OCI-LY3 (cell line): ENCODE measurements around the gene PHACTR2.

ENCODE experiments used
- CTCF ChIP-seq: fragments of 200-600, 300-600 bp; sonication (generic); IDR thresholded peaks from 2 replicates; pipeline ENCODE4 v1.5.1; 2014; ENCODE audit warnings: antibody characterized with exemption, low read length, low read depth
- EZH2phosphoT487 ChIP-seq: fragments of 200-600 bp; shearing (Covaris generic); IDR thresholded peaks from 2 replicates; pipeline ENCODE4 v1.6.1; 2018; ENCODE audit warnings: antibody characterized with exemption, mixed run types, low read depth

- no peak for TF ChIP-seq CTCF
- no peak for TF ChIP-seq EZH2phosphoT487
Measured at GRCh38 chr6:143773506-143774150, 95.9 kb downstream of the PHACTR2 start.
